IPS-15b (cell line): Measurements from ENCODE around the gene ITGA3.
A peak's percentile ranks its signal among the peaks of the same experiment; 100 is the strongest.

Experiments used
- H3K27me3 ChIP-seq: one replicate; pipeline ENCODE4 v1.6.1; 2013; ENCODE audit warnings: low read length; ENCODE audit not compliant: control insufficient read depth, insufficient read depth
- H3K36me3 ChIP-seq: one replicate; pipeline ENCODE4 v1.6.1; 2013; ENCODE audit warnings: low read length; ENCODE audit not compliant: control insufficient read depth, insufficient read depth
- H3K4me1 ChIP-seq: one replicate; pipeline ENCODE4 v1.6.1; 2013; ENCODE audit warnings: mild to moderate bottlenecking, low read length; ENCODE audit not compliant: control insufficient read depth, insufficient read depth
- H3K4me3 ChIP-seq: one replicate; pipeline ENCODE4 v1.5.1; 2013; ENCODE audit warnings: low read depth, low read length
- H3K9ac ChIP-seq: one replicate; pipeline ENCODE4 v1.6.1; 2013; ENCODE audit warnings: low read depth, mild to moderate bottlenecking, low read length
- H3K9me3 ChIP-seq: one replicate; pipeline ENCODE4 v1.6.1; 2013; ENCODE audit warnings: mild to moderate bottlenecking, low read length; ENCODE audit not compliant: control insufficient read depth, insufficient read depth

ITGA3 gene

DNA sequence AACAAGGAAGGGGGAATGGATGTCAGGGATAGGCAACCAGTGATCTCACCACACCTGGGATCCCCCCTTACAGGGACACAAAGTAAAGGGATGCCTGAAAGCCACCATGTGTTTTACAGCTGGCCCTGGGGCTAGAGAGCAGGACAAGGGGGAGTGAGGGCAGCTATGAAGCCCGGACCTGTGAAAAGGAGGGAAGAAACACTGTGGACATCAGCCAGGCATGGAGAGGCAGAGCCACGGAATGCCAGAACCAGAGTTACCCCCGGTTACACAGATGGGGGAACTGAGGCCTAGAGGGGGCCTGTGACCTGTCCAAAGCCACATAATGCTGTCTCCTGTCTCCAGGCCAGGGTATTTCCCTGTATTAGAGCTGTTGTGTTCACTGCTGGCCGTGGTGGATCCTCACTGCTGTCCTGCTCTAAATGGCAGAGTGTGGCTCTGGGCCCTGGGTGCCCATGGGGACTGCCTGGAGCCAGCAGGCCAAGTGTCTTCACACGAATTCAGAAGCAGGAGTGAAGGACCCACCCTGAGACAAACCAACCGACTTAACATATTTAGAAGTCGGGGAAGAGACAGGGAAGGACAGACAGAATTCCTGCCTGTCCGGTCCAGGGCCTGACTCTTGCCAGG lies 29.7 kb upstream of the ITGA3 start:
- peaks cover 8% of the 10 kb centered on the region for H3K9me3 ChIP-seq
- H3K27me3 ChIP-seq: peaks cover 2% of the 10 kb centered on the region
- peaks cover 7% of the 10 kb centered on the region for H3K4me1 ChIP-seq
- H3K4me3 ChIP-seq: no peak overlapping the region
- peak overlapping the region; percentile 37 for H3K9ac ChIP-seq
- H3K36me3 ChIP-seq: no peaks in the 10 kb centered on the region

DNA sequence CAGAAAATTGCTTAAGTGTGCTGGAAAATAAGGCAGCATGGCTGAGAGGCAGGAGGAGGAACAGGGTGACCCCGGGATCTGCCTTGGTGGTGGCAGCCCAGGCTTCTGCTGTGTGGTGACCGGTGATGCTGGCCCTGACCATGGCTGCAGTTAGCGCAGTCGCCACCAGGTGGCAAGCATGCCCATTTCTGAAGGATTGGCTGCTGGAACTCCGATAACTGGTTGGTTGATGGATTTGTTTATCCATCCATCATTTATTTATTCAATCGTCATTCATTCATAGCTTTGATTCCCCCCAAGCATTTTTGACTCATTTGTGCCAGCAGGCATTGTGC lies 29.1 kb upstream of the ITGA3 start:
- H3K4me1 ChIP-seq: peaks cover 7% of the 10 kb centered on the region
- peaks cover 8% of the 10 kb centered on the region for H3K9me3 ChIP-seq
- no peak overlapping the region for H3K9ac ChIP-seq
- H3K27me3 ChIP-seq: peaks cover 2% of the 10 kb centered on the region
- peak overlapping the region; percentile 37 for H3K4me3 ChIP-seq
- no peaks in the 10 kb centered on the region for H3K36me3 ChIP-seq

DNA sequence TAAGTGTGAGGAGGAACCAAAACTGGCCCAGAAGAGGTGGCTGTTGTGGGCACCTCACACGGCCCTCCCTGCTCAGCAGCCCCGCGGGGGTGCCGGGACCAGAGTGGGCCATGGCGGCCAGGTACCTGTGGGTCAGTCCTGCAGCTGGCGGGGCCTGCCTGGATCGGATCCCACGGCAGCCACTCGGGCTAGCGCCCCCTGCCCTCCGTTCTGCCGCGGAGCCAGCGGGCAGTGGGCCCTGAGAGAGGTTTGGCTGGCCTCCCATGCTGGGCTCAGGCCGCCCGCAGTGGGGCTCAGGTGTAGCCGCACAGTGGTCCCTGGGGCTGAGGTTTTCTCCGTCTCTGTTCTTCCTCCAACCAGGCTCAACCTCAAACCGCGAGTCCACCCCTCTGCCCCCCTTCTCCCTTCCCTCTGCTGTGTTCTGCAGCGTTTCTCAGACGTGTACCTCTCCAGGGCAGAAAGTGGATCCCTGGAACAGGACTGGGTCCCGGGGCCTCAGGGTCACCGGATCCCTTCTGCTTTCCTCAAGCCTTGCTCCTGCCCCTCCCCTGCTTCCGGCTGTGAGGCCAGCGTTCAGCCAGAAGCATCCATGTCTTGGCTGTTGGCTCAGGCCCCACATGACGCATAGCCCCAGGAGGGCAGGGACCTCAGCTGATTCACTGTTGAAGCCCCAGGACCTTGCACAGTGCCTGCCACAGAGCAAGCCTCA lies 28.6 kb upstream of the ITGA3 start:
- H3K4me1 ChIP-seq: peaks cover 7% of the 10 kb centered on the region
- H3K27me3 ChIP-seq: peaks cover 2% of the 10 kb centered on the region
- no peaks in the 10 kb centered on the region for H3K36me3 ChIP-seq
- H3K9ac ChIP-seq: no peak overlapping the region
- peaks cover 8% of the 10 kb centered on the region for H3K9me3 ChIP-seq
- H3K4me3 ChIP-seq: peak overlapping the region; percentile 37

DNA sequence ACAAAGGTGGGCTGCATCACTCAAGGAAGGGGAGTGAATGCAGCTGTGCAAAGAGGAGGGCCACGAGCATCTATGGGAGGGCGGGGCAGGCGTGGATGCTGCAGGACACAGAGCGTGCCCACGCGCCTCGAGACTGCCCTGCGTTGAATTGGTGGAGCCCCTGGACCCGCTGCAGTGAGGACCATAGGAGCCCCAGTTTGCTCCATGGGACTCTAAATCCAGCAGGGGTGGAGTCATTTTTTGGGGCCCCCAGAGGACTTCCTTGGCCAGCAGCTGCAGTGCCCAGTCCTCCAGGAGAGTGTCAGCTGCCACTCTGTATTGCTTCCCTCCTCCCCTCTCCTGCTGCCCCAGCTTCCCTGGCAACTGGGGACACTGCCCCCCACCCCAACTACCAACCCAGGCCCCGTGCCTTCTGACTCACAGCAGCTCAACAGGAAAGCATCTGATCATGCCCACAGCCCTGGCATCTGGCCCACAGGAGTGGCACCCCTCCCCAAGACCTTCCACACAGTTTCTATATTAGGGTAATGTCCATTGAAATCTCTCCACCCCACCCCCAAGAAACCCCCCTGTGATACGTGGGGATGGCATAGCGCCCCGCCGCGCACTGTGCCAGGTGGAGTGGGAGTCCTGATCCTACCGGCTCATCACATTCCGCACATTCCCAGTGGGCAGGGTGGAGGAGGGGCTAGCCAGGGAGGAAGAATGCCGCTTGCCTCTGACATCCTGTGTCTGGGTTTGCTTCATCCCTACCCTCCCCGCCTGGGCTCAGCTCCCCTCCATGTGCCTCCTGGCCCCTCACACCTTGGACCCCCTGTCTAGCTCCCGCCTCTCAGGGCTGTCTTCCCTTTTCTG lies 27.8 kb upstream of the ITGA3 start:
- Histone ChIP-seq H3K4me1 (peaks cover 7% of the 10 kb centered on the region), H3K9me3 (peaks cover 8% of the 10 kb centered on the region), H3K9ac (no peak overlapping the region), H3K4me3 (no peak overlapping the region), H3K36me3 (no peaks in the 10 kb centered on the region), H3K27me3 (peaks cover 2% of the 10 kb centered on the region)

DNA sequence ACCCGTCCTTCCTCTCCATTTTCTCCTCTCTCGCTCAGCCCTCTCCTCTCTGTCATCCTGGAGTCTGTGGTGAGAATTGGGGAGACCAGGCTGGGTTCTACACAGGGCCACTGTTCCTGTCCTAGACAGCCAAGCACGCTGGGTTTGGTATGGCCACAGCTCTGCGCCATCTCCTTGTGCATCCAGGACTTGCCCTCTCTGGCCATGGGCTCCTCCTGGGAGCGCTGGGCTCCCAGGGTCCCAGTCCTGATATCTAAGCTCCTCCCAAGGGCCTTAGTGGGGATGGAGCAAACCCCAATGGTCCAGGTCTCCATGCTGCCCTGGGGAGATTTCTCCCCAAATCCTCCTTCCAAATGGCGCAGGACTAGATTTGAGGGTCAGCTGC lies 27.2 kb upstream of the ITGA3 start:
- Histone ChIP-seq H3K4me1 (peaks cover 7% of the 10 kb centered on the region), H3K9me3 (peaks cover 8% of the 10 kb centered on the region), H3K27me3 (peaks cover 2% of the 10 kb centered on the region), H3K4me3 (no peak overlapping the region), H3K9ac (no peak overlapping the region), H3K36me3 (no peaks in the 10 kb centered on the region)

DNA sequence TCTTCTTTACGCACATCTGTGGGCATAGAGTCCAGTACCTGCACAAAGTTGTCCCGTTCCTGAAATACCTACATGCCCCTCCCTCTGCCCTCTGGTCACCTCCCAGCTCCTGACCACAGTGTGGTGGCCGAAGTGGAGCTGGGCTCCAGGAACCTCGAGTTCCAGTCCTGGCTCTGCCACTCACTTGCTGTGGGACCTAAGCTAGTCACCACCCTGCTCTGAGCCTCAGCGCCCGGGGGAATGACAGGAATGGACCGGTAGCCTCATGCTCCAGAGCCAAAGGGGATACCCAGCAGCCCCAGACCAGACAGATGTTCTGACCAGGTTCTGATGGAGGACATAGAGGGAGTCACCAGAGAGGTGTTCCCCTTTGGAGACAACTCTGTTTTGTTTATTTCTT lies 26.7 kb upstream of the ITGA3 start:
- H3K9ac ChIP-seq: no peak overlapping the region
- peaks cover 2% of the 10 kb centered on the region for H3K27me3 ChIP-seq
- H3K4me3 ChIP-seq: no peak overlapping the region
- H3K9me3 ChIP-seq: peaks cover 5% of the 10 kb centered on the region
- peaks cover 7% of the 10 kb centered on the region for H3K4me1 ChIP-seq
- H3K36me3 ChIP-seq: no peaks in the 10 kb centered on the region

DNA sequence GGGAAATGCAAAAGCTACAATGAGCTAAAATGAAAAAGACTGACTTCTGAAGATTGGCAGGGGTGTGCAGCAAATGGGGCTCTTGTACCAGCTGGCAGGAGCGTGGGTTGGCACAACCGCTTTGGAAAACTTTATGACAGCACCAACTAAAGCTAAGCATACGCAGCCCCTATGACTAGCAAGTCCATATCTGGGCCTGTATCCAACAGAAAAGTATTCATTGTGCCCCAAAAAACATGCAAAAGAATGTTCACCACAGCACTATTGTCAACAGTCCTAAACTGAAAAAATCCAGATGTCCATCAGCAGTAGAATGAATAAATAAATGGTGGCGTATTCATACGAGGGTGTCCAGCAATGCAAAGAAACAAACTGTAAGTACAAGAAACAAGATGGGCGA lies 22.6 kb upstream of the ITGA3 start:
- peaks cover 2% of the 10 kb centered on the region for H3K27me3 ChIP-seq

DNA sequence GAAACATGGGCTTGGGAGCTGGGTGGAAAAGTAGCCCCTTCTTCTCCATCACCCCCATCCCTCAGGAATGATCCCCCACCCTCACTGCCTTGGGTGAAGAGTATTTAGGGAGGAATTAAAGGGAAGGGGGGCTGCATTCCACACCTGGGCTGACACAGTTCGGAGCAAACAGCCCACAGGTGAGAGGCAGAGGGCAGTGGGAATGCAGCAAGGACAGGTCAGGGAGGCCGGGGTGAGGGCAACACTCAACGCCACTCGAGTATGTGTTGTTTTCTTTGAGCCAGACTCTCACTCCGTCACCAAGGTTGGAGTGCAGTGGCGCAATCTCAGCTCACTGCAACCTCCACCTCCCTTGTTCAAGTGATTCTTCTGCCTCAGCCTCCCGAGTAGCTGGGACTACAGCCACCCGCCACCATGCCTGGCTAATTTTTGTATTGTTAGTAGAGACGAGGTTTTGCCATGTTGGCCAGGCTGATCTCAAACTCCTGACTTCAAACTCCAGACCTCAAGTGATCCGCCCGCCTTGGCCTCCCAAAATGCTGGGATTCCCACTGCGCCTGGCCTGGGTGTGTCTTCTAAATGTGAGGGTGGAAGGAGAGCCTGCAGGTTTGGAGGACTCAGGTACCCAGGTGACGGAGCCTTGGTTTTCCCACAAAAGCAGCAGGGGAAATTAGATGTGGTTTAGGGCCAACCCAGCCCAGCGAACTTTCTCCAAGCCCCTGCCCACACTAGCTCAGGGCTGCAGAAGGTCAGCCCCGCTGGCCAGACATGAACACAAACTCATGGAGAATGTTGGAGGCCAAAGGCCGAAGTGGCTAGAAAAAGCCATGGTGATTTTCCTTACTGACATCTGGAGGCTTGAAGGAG lies 21.2 kb upstream of the ITGA3 start:
- H3K9ac ChIP-seq: no peak overlapping the region
- H3K36me3 ChIP-seq: no peaks in the 10 kb centered on the region
- no peaks in the 10 kb centered on the region for H3K9me3 ChIP-seq
- H3K4me1 ChIP-seq: no peaks in the 10 kb centered on the region
- H3K4me3 ChIP-seq: no peak overlapping the region
- no peaks in the 10 kb centered on the region for H3K27me3 ChIP-seq

More for the DNA sequence above, 22.6 kb upstream of the ITGA3 start:
- H3K4me3 ChIP-seq: no peak overlapping the region
- H3K4me1 ChIP-seq: peaks cover 5% of the 10 kb centered on the region
- no peaks in the 10 kb centered on the region for H3K9me3 ChIP-seq
- no peaks in the 10 kb centered on the region for H3K36me3 ChIP-seq
- H3K9ac ChIP-seq: no peak overlapping the region

DNA sequence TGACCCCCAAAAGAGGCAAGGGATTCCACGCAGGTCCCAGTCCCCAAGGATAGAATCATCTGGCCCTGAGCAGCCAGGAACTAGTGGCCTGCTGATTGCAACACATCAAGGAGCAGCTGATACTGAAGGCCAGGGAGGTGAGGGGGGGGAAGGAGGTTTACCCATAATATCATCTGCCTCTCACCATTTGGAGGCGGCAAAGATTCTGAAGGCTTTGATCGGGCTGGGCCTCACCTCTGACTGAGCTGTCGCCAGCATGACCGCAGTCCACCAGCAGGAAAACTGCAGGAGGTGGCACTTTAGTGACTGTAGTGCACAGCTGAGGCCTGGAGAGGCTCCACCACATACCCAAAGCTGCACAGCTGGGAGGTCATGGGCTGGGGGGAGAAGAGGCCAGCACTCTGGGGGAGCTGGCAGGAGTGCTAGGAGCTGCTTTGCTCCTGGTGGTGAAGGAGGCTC lies 20.5 kb upstream of the ITGA3 start:
- no peaks in the 10 kb centered on the region for H3K36me3 ChIP-seq
- no peaks in the 10 kb centered on the region for H3K27me3 ChIP-seq
- H3K4me3 ChIP-seq: no peak overlapping the region
- no peaks in the 10 kb centered on the region for H3K9me3 ChIP-seq
- H3K4me1 ChIP-seq: no peaks in the 10 kb centered on the region
- no peak overlapping the region for H3K9ac ChIP-seq

DNA sequence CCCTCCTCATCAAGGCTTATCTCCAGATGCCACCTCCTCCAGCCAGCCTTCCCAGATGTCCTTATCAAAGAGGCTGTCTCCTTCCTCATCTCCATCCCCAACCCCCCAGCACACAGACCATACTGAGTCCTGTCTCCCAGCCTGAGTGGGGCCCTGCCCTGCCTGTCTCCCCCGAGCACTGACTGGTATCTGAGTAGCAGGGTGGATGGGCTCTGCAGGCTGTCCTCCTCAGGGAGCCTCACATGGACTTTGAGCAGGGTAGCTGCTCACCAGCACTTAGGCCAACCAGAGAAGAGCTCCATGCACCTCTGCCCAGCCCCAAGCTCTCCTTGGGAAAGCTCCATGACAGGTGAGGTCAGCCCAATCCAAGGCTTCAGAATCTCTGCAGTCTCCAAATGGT lies 20.0 kb upstream of the ITGA3 start:
- Histone ChIP-seq H3K4me3 (no peak overlapping the region), H3K9me3 (no peaks in the 10 kb centered on the region), H3K27me3 (no peaks in the 10 kb centered on the region), H3K4me1 (no peaks in the 10 kb centered on the region), H3K9ac (no peak overlapping the region), H3K36me3 (no peaks in the 10 kb centered on the region)
